Right lobe of liver (tissue), 6 donors: ENCODE results near the gene IDNK. TPM values are rescaled to one million over a fixed set of nuclear protein-coding genes. Genes with fewer than 3 reads are reported as not detected.

Experiments
- ATAC-seq, 4 donors: fragments of 200-7000 bp; cut with Tn5 transposase; one replicate each; pipeline ENCODE4 v1.9.1; 2020; ENCODE audit warnings: mild to moderate bottlenecking in 4 of 4, moderate library complexity in 4 of 4
- DNase-seq, 3 donors: peaks; one replicate each; pipeline ENCODE4 v3.0.0-alpha.2; 2020
- H3K27ac ChIP-seq, 3 donors: fragments of 200-600 bp; one replicate each; pipeline ENCODE4 v1.8.0; 2022
- H3K27me3 ChIP-seq, 2 donors: fragments of 200-600 bp; one replicate each; pipeline ENCODE4 v1.8.0; 2022
- H3K36me3 ChIP-seq, 4 donors: fragments of 200-600 bp; sonication (generic) in 1 of 4; one replicate each; pipeline versions ENCODE4 v1.5.1 to v1.8.0; 2017 to 2022; ENCODE audit warnings: control low read depth in 1 of 4
- H3K4me1 ChIP-seq, 4 donors: fragments of 200-600 bp; sonication (generic) in 1 of 4; one replicate each; pipeline versions ENCODE4 v1.5.1 to v1.8.0; 2017 to 2022; ENCODE audit warnings: control low read depth in 1 of 4
- H3K4me3 ChIP-seq, 3 donors: fragments of 200-600 bp; one replicate each; pipeline ENCODE4 v1.8.0; 2022
- H3K9me3 ChIP-seq, 4 donors: fragments of 200-600 bp; sonication (generic) in 1 of 4; one replicate each; pipeline versions ENCODE4 v1.5.1 to v1.8.0; 2017 to 2022; ENCODE audit warnings: control low read depth in 1 of 4
- POLR2A ChIP-seq: fragments of 450-650 bp; IDR thresholded peaks from one replicate; pipeline ENCODE4 v1.6.1; 2017; ENCODE audit warnings: antibody characterized with exemption, mild to moderate bottlenecking
- WGBS: methylation state at CpG from one replicate; pipeline ENCODE4 v1.1.6; 2018; ENCODE audit warnings: low coverage, low lambda C conversion rate; ENCODE audit not compliant: insufficient coverage; ENCODE audit errors: missing lambda C conversion rate; 5-methylcytosine and 5-hydroxymethylcytosine counted together
- intact Hi-C, 2 donors: fragments of 100-400 bp; cut with DNase I; formaldehyde crosslinking; loops; one replicate each; pipeline versions ENCODE4 v1.11.2 to v1.14.1; 2022
- total RNA-seq, 6 experiments: library from RNA; depleted of rRNA in 2 of 6; stranded (reverse); fragments of >200 nt in 2 of 6; fragmentation: NEBNext Ultra II Directional in 3 of 6; extraction: Animal tissue kit (Norgen Biotek cat#: 25700) in 3 of 6; gene quantifications; one replicate each; pipeline versions ENCODE4 v1.1.0 to v1.2.4, GENCODE V29; 2016 to 2023
- TF ChIP-seq, protein P1 (sequence below), 4 donors: fragments of 200-600 bp in 3 of 4; fragments of 450-650 bp in 1 of 4; IDR thresholded peaks; one replicate each; pipeline versions ENCODE4 v1.5.1 to v1.8.0; 2016 to 2022; ENCODE audit warnings: antibody characterized with exemption in 4 of 4, mild to moderate bottlenecking in 2 of 4
- donor health status: DM: no; HTN: yes; CAD: no.
- donor health status: DM: no; HTN: no; CAD: no.
- donor health status: DM: no; HTN: no; CAD: no.
- donor health status: DM: no; HTN: yes; CAD: no.
- donor health status: DM: no; HTN: yes; CAD: no.

Gene IDNK
- total RNA-seq, 6 experiments from 2014 or later, result 10.6 to 24.6 (median 17.8) TPM

DNA sequence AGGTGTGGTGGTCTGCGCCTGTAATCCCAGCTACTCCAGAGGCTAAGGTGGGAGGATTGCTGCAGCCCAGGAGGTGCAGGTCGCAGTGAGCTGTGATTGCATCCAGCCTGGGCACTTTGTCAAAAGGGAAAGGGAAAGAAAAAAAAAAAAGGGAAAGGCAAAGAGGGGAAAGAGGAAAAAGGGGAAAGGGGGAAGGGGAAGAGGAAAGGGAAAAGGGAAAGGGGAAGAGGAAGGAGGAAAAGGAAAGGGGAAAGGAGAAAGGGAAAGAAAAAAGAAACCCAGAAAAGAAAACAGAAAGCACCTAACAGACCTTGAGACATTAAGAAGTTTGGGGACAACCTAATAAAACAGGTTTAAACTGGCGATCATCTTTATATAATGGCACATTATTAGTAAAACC lies 40.0 kb downstream of the IDNK start:
- no peak overlapping the region for H3K27ac ChIP-seq
- peaks cover 0 to 68% (median 33%) of the 10 kb centered on the region in 4 donors for H3K36me3 ChIP-seq
- no peaks in the 10 kb centered on the region for H3K9me3 ChIP-seq
- WGBS, result 100% methylated on average over 3 of the region's 3 CpGs
- TF ChIP-seq, protein P1, sequence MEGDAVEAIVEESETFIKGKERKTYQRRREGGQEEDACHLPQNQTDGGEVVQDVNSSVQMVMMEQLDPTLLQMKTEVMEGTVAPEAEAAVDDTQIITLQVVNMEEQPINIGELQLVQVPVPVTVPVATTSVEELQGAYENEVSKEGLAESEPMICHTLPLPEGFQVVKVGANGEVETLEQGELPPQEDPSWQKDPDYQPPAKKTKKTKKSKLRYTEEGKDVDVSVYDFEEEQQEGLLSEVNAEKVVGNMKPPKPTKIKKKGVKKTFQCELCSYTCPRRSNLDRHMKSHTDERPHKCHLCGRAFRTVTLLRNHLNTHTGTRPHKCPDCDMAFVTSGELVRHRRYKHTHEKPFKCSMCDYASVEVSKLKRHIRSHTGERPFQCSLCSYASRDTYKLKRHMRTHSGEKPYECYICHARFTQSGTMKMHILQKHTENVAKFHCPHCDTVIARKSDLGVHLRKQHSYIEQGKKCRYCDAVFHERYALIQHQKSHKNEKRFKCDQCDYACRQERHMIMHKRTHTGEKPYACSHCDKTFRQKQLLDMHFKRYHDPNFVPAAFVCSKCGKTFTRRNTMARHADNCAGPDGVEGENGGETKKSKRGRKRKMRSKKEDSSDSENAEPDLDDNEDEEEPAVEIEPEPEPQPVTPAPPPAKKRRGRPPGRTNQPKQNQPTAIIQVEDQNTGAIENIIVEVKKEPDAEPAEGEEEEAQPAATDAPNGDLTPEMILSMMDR (IDR thresholded peaks at IDR 0.05), result no peak
- TF ChIP-seq POLR2A, result no peak
- no peak overlapping the region for H3K4me3 ChIP-seq
- ATAC-seq (no peak), DNase-seq (no peak)
- no peaks in the 10 kb centered on the region for H3K4me1 ChIP-seq
- intact Hi-C loops, result no loop called here
- H3K27me3 ChIP-seq, result no peaks in the 10 kb centered on the region

DNA sequence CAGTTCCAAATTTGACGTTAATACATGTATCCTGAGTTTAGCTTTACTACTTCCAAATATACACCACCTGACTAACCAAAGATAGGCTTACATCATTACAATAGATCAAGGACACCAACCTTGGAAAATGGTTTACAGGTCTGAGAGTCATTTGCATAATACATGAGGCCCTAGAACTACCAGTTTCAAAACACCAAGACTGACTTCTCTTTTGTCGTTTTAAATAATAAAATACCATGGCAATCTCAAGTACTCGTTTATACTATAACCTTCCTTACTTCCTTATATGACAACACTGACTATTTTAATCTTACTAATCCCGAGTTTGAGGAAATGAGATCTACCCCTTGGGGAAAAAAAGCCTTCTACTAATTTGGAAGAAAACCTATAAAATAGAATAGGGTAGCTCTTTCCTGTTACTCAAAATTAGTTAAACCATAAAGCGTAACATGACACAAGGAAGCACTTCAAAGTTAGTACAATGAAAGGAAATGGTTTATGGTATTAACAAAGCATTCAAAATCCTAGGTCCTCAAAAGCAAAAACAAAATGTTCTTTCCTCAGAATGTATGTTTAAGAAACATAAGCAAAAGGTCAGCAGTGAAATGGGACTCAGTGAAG lies 42.7 kb downstream of the IDNK start:
- intact Hi-C loops, result no loop called here
- WGBS, result 37% methylated on average over 5 of the region's 5 CpGs
- TF ChIP-seq, protein P1 (IDR thresholded peaks at IDR 0.05), result no peak
- TF ChIP-seq POLR2A, result no peak
- Histone ChIP-seq H3K36me3 (peaks cover 0 to 51% (median 29%) of the 10 kb centered on the region in 4 donors), H3K9me3 (no peaks in the 10 kb centered on the region), H3K4me3 (no peak overlapping the region), H3K27ac (no peak overlapping the region), H3K27me3 (no peaks in the 10 kb centered on the region), H3K4me1 (no peaks in the 10 kb centered on the region)
- no peak for DNase-seq
- no peak for ATAC-seq

DNA sequence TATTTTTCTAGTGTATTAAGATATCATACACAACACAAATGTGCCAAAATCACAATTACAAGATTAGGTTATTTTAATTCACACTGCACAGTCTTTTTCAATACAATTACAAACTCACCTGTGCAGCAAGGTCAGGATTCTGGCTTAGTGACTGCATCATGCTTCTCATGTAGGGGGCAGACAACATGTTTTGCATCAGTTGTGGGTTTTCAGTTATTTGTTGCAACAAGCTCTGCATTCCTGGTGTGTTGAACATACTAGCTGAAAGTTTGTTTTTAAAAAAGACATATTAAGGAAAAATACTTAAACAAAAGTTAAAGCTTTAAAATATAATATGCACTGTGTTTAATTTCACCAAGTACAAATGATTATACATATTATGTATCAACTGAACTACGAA lies 46.1 kb downstream of the IDNK start:
- TF ChIP-seq, protein P1 (IDR thresholded peaks at IDR 0.05), result no peak
- no peak for TF ChIP-seq POLR2A
- Histone ChIP-seq H3K27me3 (no peaks in the 10 kb centered on the region), H3K4me1 (no peaks in the 10 kb centered on the region), H3K9me3 (no peaks in the 10 kb centered on the region), H3K36me3 (peaks cover 0 to 52% (median 13%) of the 10 kb centered on the region in 4 donors), H3K4me3 (no peak overlapping the region), H3K27ac (no peak overlapping the region)
- intact Hi-C loops, result no loop called here
- whole genome bisulfite sequencing, result 100% methylated on average over 1 of the region's 1 CpG
- ATAC-seq (no peak), DNase-seq (no peak)

DNA sequence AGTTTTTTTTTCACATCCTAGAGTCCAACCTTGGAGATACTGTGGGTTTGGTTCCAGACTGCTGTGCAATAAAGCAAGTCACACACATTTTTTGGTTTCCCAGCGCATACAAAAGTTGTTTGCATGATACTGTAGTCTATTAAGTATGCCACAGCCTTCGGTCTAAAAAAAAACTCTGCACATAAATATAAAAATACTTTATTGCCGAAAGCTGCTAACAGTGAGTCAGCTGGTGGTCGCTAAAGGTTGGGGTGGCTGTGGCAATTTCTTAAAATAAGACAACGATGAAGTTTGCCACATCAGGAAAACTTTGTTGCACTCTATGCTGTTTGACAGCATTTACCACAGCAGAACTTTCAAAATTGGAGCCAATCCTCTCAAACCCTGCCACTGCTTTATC lies 47.4 kb downstream of the IDNK start:
- Histone ChIP-seq H3K4me3 (no peak overlapping the region), H3K27ac (no peak overlapping the region), H3K9me3 (no peaks in the 10 kb centered on the region), H3K4me1 (no peaks in the 10 kb centered on the region), H3K27me3 (no peaks in the 10 kb centered on the region), H3K36me3 (peaks cover 0 to 52% (median 11%) of the 10 kb centered on the region in 4 donors)
- DNase-seq, result no peak
- 93% methylated on average over 5 of the region's 5 CpGs for WGBS
- no peak for TF ChIP-seq POLR2A
- TF ChIP-seq, protein P1 (IDR thresholded peaks at IDR 0.05), result no peak
- intact Hi-C loops, result no loop called here
- ATAC-seq, result no peak
